HG02759 (cell line): ENCODE data around the gene ST3GAL5.

Source experiments
- ATAC-seq: cut with Tn5 transposase; IDR thresholded peaks from one replicate; pipeline ENCODE4 v1.9.1; 2021; ENCODE audit warnings: mild to moderate bottlenecking, moderate library complexity; ENCODE audit not compliant: unreplicated experiment

The ST3GAL5 gene

GRCh38 chr2:85793584-85793983 lies 95.2 kb downstream of the ST3GAL5 start:
- no peak for ATAC-seq

- ATAC-seq = no peak
Measured at GRCh38 chr2:85792783-85793441, 95.9 kb downstream of the ST3GAL5 start.

- no peak for ATAC-seq
Measured at GRCh38 chr2:85791704-85792565, 96.9 kb downstream of the ST3GAL5 start.

GRCh38 chr2:85790499-85791188 lies 98.1 kb downstream of the ST3GAL5 start:
- ATAC-seq = no peak

GRCh38 chr2:85790032-85790431 lies 98.8 kb downstream of the ST3GAL5 start:
- ATAC-seq = no peak

DNA sequence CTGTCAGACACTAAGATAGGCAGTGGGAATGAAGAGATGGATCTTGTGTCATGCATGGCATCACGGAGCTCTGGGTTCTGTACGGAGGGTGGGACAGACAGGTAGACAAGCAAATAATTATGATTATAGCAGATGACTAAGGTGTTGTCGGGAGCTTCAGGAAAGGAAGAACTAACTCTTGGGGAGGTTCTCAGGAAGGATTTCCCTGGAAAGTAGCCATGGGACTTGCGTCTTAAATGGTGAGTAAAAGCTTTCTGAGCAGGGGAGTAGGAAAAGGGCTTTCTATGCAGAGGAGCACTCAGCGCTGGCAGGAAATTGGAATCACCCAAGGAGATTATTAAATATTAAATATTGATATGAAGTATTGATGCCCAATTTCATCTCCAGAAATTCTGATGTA lies 99.5 kb downstream of the ST3GAL5 start:
- ATAC-seq = no peak

DNA sequence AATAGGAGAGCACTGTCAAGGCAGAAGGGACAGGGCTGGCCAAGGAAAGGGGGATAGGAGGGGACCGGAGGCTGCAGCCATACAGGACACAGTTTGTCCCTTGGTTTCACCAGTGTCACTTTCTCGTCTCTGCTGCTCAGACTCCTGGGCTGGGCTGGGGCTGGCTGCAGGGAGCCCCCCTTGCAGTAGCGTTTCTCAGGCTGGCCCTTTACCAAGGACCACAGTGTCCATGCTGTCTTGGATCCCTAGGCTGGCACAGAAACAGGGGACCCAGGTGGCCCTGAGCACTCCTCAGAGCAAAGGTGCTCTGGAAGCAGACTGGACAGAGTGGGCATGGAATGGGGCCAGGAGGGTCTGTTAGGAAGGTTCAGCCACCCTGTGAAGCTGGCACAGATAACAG lies 100.2 kb downstream of the ST3GAL5 start:
- ATAC-seq = no peak

DNA sequence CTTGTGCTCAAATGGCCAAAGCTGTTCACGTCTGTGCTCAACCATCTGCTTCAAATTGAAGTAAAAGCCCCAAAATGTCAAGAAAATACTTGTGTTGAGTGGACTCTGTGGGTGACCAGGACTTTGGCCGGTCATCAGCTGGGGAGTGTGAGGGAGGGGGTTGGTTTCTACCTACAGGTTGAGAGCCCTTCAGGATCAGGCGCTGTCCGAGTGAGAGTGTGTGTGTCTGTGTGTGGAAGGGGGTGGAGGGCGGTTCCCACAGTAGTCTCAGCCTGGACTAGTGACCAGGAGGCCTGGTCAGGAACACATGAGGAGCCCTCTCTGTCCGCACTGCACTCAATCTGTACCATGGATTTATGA lies 100.8 kb downstream of the ST3GAL5 start:
- no peak for ATAC-seq

DNA sequence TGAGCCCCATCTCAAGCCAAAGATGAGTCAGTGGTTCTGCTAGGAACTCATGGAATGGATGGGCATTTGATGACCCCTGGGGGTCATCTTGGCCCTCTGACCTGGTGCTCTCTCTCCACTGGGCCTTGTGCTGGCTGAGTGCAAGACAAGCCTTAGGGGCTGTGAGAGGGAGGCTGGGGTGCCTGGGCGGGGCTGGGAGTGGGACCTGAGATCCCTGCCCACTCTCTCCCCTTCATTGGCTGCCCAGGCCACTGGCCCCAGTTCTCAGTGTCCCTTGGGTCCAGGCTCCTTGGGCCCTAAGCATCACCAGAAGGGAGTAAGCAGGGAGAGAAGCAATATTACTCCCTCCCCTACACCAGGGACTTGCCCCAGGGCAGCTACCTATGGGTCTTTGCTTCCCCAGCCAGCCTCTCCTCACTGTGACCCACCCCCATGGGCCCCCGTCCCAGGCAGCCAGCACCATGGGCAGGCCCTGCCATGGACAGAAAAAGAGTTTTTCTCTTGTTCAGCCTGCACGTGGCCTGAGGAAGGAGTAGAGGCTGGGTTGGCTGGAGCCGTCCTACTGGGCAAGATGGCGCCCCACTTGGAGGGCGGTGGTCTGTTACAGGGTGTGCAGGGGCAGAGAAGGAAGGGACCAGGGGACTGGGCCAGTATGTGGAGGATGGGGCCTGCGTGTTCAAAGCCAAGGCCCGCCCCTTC lies 101.4 kb downstream of the ST3GAL5 start:
- no peak for ATAC-seq
